ENCODE results near the gene KAT6B. TPM values are rescaled to one million over a fixed set of nuclear protein-coding genes. Genes with fewer than 3 reads are reported as not detected.

Gene KAT6B
- total and polyA plus RNA-seq, 2 of the 8 experiments (the other 6 are each of a cell fraction or from before 2014, with no cell fraction given): 7.3 to 30.8 TPM

DNA sequence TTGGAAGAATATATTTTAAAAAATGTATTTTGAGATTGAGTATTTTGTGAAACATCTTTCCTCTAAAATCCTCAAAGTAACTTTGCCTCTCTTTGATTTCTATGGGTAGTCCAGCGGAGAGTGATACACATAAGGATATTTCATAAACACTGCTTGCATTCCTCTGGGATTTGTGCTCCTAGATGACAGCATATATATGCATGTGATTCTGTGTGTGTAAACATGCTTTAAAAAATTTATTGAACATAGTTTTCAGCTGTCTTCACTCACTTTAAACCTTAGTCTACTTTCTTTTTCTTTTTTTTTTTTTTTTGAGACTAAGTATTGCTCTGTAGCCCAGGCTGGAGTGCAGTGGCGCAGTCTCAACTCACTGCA, 84.6 kb downstream of the KAT6B start:
- no peaks in the 10 kb centered on the region for H3K27me3 ChIP-seq (replicated peaks in 1 of 4; ENCODE audit: control insufficient read depth in 3 of 4, extremely low read depth in 1 of 4, insufficient read depth in 3 of 4, low read length in 3 of 4)
- H3K18ac ChIP-seq (ENCODE audit: extremely low read depth, low read length): no peak overlapping the region
- no peaks in the 10 kb centered on the region for H3K36me3 ChIP-seq (ENCODE audit: control insufficient read depth in 2 of 4, insufficient read depth in 4 of 4, low read length in 3 of 4)
- no peak for TF ChIP-seq NANOG (IDR thresholded peaks at IDR 0.05; ENCODE audit: insufficient read depth, low read depth, low read length, poor library complexity, severe bottlenecking)
- no peak for TF ChIP-seq PHF8 (conservative IDR thresholded peaks at IDR 0.05; ENCODE audit: low read depth, low read length)
- TF ChIP-seq CREB1 (IDR thresholded peaks at IDR 0.05): no peak
- no peak for TF ChIP-seq EP300 (IDR thresholded peaks at IDR 0.05; ENCODE audit: borderline replicate concordance in 1 of 2, low read depth in 2 of 2, low read length in 2 of 2)
- H4K8ac ChIP-seq (ENCODE audit: extremely low read depth, insufficient read depth, low read length): no peak overlapping the region
- no peak overlapping the region for H3K23ac ChIP-seq (ENCODE audit: insufficient read length)
- no peak overlapping the region for H2BK5ac ChIP-seq (ENCODE audit: low read depth, low read length)
- peaks cover 0 to 2% of the 10 kb centered on the region in 2 experiments for H4K20me1 ChIP-seq (replicated peaks in 1 of 2; ENCODE audit: control insufficient read depth in 1 of 2, insufficient read depth in 2 of 2, low read length in 2 of 2)
- no peak overlapping the region for H3K56ac ChIP-seq (replicated peaks; ENCODE audit: insufficient read length, low read depth, low read length)
- no peaks in the 10 kb centered on the region for H3K23me2 ChIP-seq (ENCODE audit: low read depth, low read length)
- no peak overlapping the region for H3K4me3 ChIP-seq (ENCODE audit: extremely low read depth in 1 of 4, insufficient read depth in 2 of 4, low read depth in 3 of 4, low read length in 4 of 4)
- H3K14ac ChIP-seq (ENCODE audit: insufficient read length): no peak overlapping the region
- H3K4me1 ChIP-seq (replicated peaks in 1 of 4; ENCODE audit: control insufficient read depth in 3 of 4, insufficient read depth in 4 of 4, low read length in 3 of 4): no peaks in the 10 kb centered on the region; a peak in 1 of 7 replicates
- 100% methylated on average over 2 of the region's 2 CpGs; no CpG with 5 or more reads in 1 of the 2 experiments for WGBS, 2 experiments (ENCODE audit: extremely low coverage in 1 of 2, insufficient coverage in 1 of 2, insufficient read length in 1 of 2, insufficient replicate concordance in 2 of 2, low coverage in 1 of 2, low lambda C conversion rate in 2 of 2, missing lambda C conversion rate in 1 of 2)
- H2BK120ac ChIP-seq (replicated peaks; ENCODE audit: low read depth, low read length): no peak overlapping the region
- no peak overlapping the region for H2BK12ac ChIP-seq (ENCODE audit: low read depth, low read length)
- DNase-seq (ENCODE audit: low read depth in 1 of 2, low spot score in 2 of 2): no peak
- no peak overlapping the region for H3K27ac ChIP-seq (ENCODE audit: low read depth, low read length)
- no peak overlapping the region for H2AFZ ChIP-seq (ENCODE audit: low read length)
- H3K9me3 ChIP-seq (ENCODE audit: insufficient read depth in 2 of 2, low read depth in 1 of 2, low read length in 1 of 2): no peaks in the 10 kb centered on the region
- H4K5ac ChIP-seq (ENCODE audit: insufficient read length, low read depth, low read length): no peak overlapping the region
- H4K91ac ChIP-seq (replicated peaks; ENCODE audit: insufficient read length, low read length): no peak overlapping the region
- no peak for FAIRE-seq
- POLR2A ChIA-PET (ENCODE audit: partially characterized antibody): no interaction called here
- no peak overlapping the region for H2BK20ac ChIP-seq (ENCODE audit: low read length)
- no peak overlapping the region for H2AK5ac ChIP-seq (ENCODE audit: low read depth, low read length)
- CTCF ChIA-PET (ENCODE audit: partially characterized antibody): interaction anchor here (0.6 kb wide), 1 partner anchor 69 kb away, joined by 3 read pairs; no protein-coding TSS in a partner anchor
- no peak overlapping the region for H3K9ac ChIP-seq (replicated peaks in 1 of 4; ENCODE audit: extremely low read depth in 1 of 4, low read depth in 3 of 4, low read length in 3 of 4)
- H3K4ac ChIP-seq (replicated peaks; ENCODE audit: insufficient read length, low read depth, low read length): no peak overlapping the region
- no peak overlapping the region for H3K4me2 ChIP-seq (ENCODE audit: insufficient read depth in 1 of 2, low read depth in 2 of 2, low read length in 2 of 2)
- H2BK15ac ChIP-seq (ENCODE audit: low read length): no peak overlapping the region
- peaks cover 3% of the 10 kb centered on the region for H3K79me1 ChIP-seq (ENCODE audit: low read depth, low read length)
- peaks cover 3 to 6% of the 10 kb centered on the region in 2 experiments; a peak in 1 of 4 replicates for H3K79me2 ChIP-seq (ENCODE audit: control insufficient read depth in 1 of 2, insufficient read depth in 2 of 2, low read length in 2 of 2)

Data from H1 (cell line).